CD14-positive monocyte (primary cell): ENCODE data around the gene RFX2. TPM values are rescaled to one million over a fixed set of nuclear protein-coding genes. Genes with fewer than 3 reads are reported as not detected.
"Not testable (repeated sequence)": the region's sequence is repeated elsewhere in the genome, so short reads cannot be mapped to it uniquely, and the experiment has no call there.

Source experiments
- DNase-seq, 3 donors: peaks; one replicate each; pipeline ENCODE4 v3.0.0-alpha.2; 2011 to 2022
- H2AFZ ChIP-seq: 2 replicates; pipeline ENCODE4 v1.6.0; 2012; ENCODE audit warnings: mild to moderate bottlenecking, low read depth, low read length, inconsistent platforms; ENCODE audit not compliant: insufficient read depth, poor library complexity, severe bottlenecking
- H3K27ac ChIP-seq, 2 donors: 1 replicate in 1 of 2; 2 replicates in 1 of 2; pipeline ENCODE4 v1.5.1; 2012 to 2013; ENCODE audit warnings: low read length in 2 of 2, control low read depth in 1 of 2, inconsistent platforms in 1 of 2, low read depth in 1 of 2, mild to moderate bottlenecking in 1 of 2
- H3K27me3 ChIP-seq, 2 donors: one replicate each; pipeline versions ENCODE4 v1.6.0 to v1.6.1; 2011 to 2013; ENCODE audit warnings: low read length in 2 of 2; ENCODE audit not compliant: control insufficient read depth in 2 of 2, insufficient read depth in 2 of 2
- H3K36me3 ChIP-seq, 2 donors: replicated peaks in 1 of 2; 1 replicate in 1 of 2; 2 replicates in 1 of 2; pipeline versions ENCODE4 v1.5.1 to v1.6.1; 2012 to 2013; ENCODE audit warnings: low read length in 2 of 2, control low read depth in 1 of 2, inconsistent platforms in 1 of 2, mild to moderate bottlenecking in 1 of 2; ENCODE audit not compliant: insufficient read depth in 2 of 2, control insufficient read depth in 1 of 2
- H3K4me1 ChIP-seq, 2 donors: 1 replicate in 1 of 2; 2 replicates in 1 of 2; pipeline versions ENCODE4 v1.5.1 to v1.6.1; 2012 to 2013; ENCODE audit warnings: low read length in 2 of 2, control low read depth in 1 of 2, inconsistent platforms in 1 of 2, mild to moderate bottlenecking in 1 of 2, moderate library complexity in 1 of 2; ENCODE audit not compliant: insufficient read depth in 2 of 2, control insufficient read depth in 1 of 2
- H3K4me2 ChIP-seq: replicated peaks from 2 replicates; pipeline ENCODE3; 2012; ENCODE audit warnings: low read length, moderate library complexity, mild to moderate bottlenecking; ENCODE audit not compliant: poor library complexity, severe bottlenecking; ENCODE audit errors: extremely low read depth
- H3K4me3 ChIP-seq, 3 experiments: fragments of 200-600 bp in 1 of 3; sonication (generic) in 1 of 3; replicated peaks in 1 of 3; 1 replicate in 2 of 3; 2 replicates in 1 of 3; pipeline ENCODE4 v1.5.1; 2011 to 2013; ENCODE audit warnings: low read length in 3 of 3, mild to moderate bottlenecking in 3 of 3, control low read depth in 2 of 3, low read depth in 2 of 3, inconsistent platforms in 1 of 3, moderate library complexity in 1 of 3
- H3K79me2 ChIP-seq: 2 replicates; pipeline ENCODE4 v1.6.0; 2012; ENCODE audit warnings: mild to moderate bottlenecking, control low read depth, inconsistent platforms, low read length, moderate library complexity; ENCODE audit not compliant: insufficient read depth
- H3K9ac ChIP-seq: 2 replicates; pipeline ENCODE4 v1.6.0; 2017; ENCODE audit warnings: low read length, mild to moderate bottlenecking; ENCODE audit not compliant: insufficient read depth, poor library complexity, severe bottlenecking
- H3K9me3 ChIP-seq, 2 donors: replicated peaks in 1 of 2; 1 replicate in 1 of 2; 2 replicates in 1 of 2; pipeline versions ENCODE4 v1.5.1 to v1.6.1; 2012 to 2013; ENCODE audit warnings: low read length in 2 of 2, control low read depth in 1 of 2; ENCODE audit not compliant: control insufficient read depth in 1 of 2, insufficient read depth in 1 of 2
- H4K20me1 ChIP-seq: 2 replicates; pipeline ENCODE4 v1.6.0; 2012; ENCODE audit warnings: mild to moderate bottlenecking, low read length, control low read depth, moderate library complexity; ENCODE audit not compliant: insufficient read depth
- H3K27ac Mint-ChIP-seq, 7 donors: one replicate each; pipeline ENCODE4 v1.8.0; 2020; ENCODE audit warnings: mild to moderate bottlenecking in 7 of 7, mixed read lengths in 7 of 7, moderate library complexity in 6 of 7, inconsistent platforms in 2 of 7
- H3K27me3 Mint-ChIP-seq, 3 donors: one replicate each; pipeline ENCODE4 v1.8.0; 2021 to 2022; ENCODE audit warnings: low read depth in 3 of 3, mild to moderate bottlenecking in 3 of 3, mixed read lengths in 3 of 3, moderate library complexity in 3 of 3, inconsistent platforms in 1 of 3
- H3K36me3 Mint-ChIP-seq, 2 donors: one replicate each; pipeline ENCODE4 v1.8.0; 2020; ENCODE audit warnings: mixed read lengths in 2 of 2, inconsistent platforms in 1 of 2, mild to moderate bottlenecking in 1 of 2
- H3K4me1 Mint-ChIP-seq: one replicate; pipeline ENCODE4 v1.8.0; 2020; ENCODE audit warnings: mild to moderate bottlenecking, mixed read lengths
- H3K4me3 Mint-ChIP-seq, 2 donors: one replicate each; pipeline ENCODE4 v1.8.0; 2020; ENCODE audit warnings: mild to moderate bottlenecking in 2 of 2, mixed read lengths in 2 of 2, moderate library complexity in 1 of 2
- H3K9me3 Mint-ChIP-seq, 7 donors: one replicate each; pipeline ENCODE4 v1.8.0; 2020 to 2022; ENCODE audit warnings: mixed read lengths in 7 of 7, mild to moderate bottlenecking in 6 of 7, moderate library complexity in 6 of 7, inconsistent platforms in 2 of 7
- CTCF ChIP-seq: fragments of 200-600 bp; IDR thresholded peaks from one replicate; pipeline ENCODE4 v1.8.0; 2022; ENCODE audit warnings: antibody characterized with exemption, mild to moderate bottlenecking
- WGBS: methylation state at CpG from one replicate; pipeline ENCODE4 v1.1.5; 2013; ENCODE audit warnings: missing lambda C conversion rate; ENCODE audit not compliant: insufficient coverage; 5-methylcytosine and 5-hydroxymethylcytosine counted together
- intact Hi-C, 2 donors: fragments of 100-400 bp; cut with micrococcal nuclease; formaldehyde crosslinking; loops; one replicate each; pipeline versions ENCODE4 v1.15.0 to v1.15.1; 2023
- polyA plus RNA-seq, 3 donors: library from polyadenylated mRNA; depleted of rRNA in 1 of 3; unstranded in 2 of 3; stranded (reverse) in 1 of 3; fragments of 300-500 nt in 2 of 3; fragments of >200 nt in 1 of 3; fragmentation: Illumina TruSeq in 2 of 3; gene quantifications; 1 replicate in 2 of 3; 2 replicates in 1 of 3; pipeline ENCODE4 v1.2.3, GENCODE V29; 2012 to 2021

RFX2 gene
- polyA plus RNA-seq, 3 donors: 5.7 to 12.9 (median 8.7) TPM

DNA sequence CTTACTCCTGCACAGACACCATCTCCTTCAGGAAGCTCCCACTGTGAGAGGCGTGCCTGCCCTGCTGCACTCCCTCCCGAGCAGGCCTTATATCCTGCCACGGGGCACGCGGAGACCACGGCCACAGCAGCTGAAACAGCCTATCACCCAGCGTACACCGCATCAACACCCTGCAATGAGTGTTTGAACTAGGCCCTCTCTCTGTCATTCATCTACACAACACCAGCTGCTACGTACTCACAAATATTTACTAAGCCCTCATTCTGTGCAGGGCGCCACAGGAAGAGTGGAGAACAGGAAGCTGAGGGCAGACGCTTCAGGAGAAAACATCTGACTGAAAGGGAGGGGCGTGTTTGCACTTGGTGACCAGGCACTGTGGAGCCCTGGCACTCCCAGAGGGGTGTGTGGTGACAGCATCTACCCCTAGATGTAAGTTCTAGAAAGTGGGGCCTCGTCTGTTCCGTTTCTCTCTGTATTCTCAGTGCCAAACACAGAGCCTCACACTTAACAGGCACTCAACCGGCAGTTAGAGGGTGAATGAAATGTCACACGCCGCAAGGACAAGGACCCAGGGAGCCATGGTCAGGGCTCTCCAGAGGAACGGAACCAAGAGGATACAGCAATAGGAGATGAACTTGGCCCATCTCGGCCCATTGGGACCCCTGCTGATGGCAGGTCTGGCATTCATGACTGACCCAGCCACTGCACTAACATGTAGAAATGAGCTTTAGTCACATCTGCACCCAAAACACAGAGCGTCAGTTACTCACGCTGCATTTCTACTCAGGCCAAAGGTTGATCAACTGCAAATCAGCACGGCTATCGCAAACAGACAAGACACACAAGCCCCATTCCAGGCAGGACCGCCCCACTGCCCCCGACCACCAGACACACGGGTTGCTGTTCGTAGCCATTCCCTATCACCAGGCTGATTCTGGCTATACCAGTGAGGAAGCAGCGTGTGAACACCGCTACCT lies 148.0 kb downstream of the RFX2 start:
- Histone ChIP-seq H3K36me3 (peaks cover 13 to 53% of the 10 kb centered on the region in 2 donors), H3K4me1 (peaks cover 16 to 26% of the 10 kb centered on the region in 2 donors), H3K9ac (peak overlapping the region; percentile 23), H2AFZ (peak overlapping the region; percentile 16), H3K79me2 (peaks cover 99% of the 10 kb centered on the region), H3K4me2 (peak overlapping the region; percentile 29), H3K4me3 (peak overlapping the region in 2 of 3 experiments; percentile 15 to 41), H3K27me3 (no peaks in the 10 kb centered on the region), H4K20me1 (peaks cover 96% of the 10 kb centered on the region), H3K9me3 (no peaks in the 10 kb centered on the region), H3K27ac (peak overlapping the region; percentile 49 to 77)
- Mint-ChIP-seq H3K27ac (peak overlapping the region; percentile 55 to 92 (median 84)), H3K27me3 (peaks cover 0 to 2% (median 0%) of the 10 kb centered on the region in 3 donors), H3K9me3 (no peaks in the 10 kb centered on the region), H3K4me1 (peaks cover 39% of the 10 kb centered on the region), H3K4me3 (peak overlapping the region; percentile 56 to 88), H3K36me3 (peaks cover 19 to 32% of the 10 kb centered on the region in 2 donors)
- no peak for TF ChIP-seq CTCF
- intact Hi-C loops: no loop called here
- DNase-seq: peak; percentile 60 to 66 (median 60)
- 33% methylated on average over 23 of the region's 29 CpGs for WGBS

- intact Hi-C loops, H2AFZ ChIP-seq, H3K9me3 ChIP-seq, H3K27me3 Mint-ChIP-seq, H3K9ac ChIP-seq, H3K9me3 Mint-ChIP-seq, H3K27me3 ChIP-seq, DNase-seq: not testable (repeated sequence)
- peaks cover 16 to 26% of the 10 kb centered on the region in 2 donors for H3K4me1 ChIP-seq
- Mint-ChIP-seq H3K27ac (peak overlapping the region; percentile 55 to 92 (median 84)), H3K36me3 (peaks cover 19 to 33% of the 10 kb centered on the region in 2 donors), H3K4me1 (peaks cover 39% of the 10 kb centered on the region), H3K4me3 (peak overlapping the region; percentile 56 to 88)
- H3K4me3 ChIP-seq: peak overlapping the region in 2 of 3 experiments; percentile 15 to 41
- H3K4me2 ChIP-seq: peak overlapping the region; percentile 29
- peaks cover 13 to 53% of the 10 kb centered on the region in 2 donors for H3K36me3 ChIP-seq
- peak overlapping the region; percentile 49 to 77 for H3K27ac ChIP-seq
- H3K79me2 ChIP-seq: peaks cover 99% of the 10 kb centered on the region
- H4K20me1 ChIP-seq: peaks cover 96% of the 10 kb centered on the region
- WGBS: 57% methylated on average over 5 of the region's 6 CpGs
Observed at GRCh38 chr19:5961641-5961968, 148.7 kb downstream of the RFX2 start.
